ENCODE data around the gene CFD. TPM values are rescaled to one million over a fixed set of nuclear protein-coding genes. Genes with fewer than 3 reads are reported as not detected.
"Not testable (repeated sequence)": the region's sequence is repeated elsewhere in the genome, so short reads cannot be mapped to it uniquely, and the experiment has no call there.

CFD gene
- total RNA-seq, 1 donor from 2014 or later, result 1.1 TPM

DNA sequence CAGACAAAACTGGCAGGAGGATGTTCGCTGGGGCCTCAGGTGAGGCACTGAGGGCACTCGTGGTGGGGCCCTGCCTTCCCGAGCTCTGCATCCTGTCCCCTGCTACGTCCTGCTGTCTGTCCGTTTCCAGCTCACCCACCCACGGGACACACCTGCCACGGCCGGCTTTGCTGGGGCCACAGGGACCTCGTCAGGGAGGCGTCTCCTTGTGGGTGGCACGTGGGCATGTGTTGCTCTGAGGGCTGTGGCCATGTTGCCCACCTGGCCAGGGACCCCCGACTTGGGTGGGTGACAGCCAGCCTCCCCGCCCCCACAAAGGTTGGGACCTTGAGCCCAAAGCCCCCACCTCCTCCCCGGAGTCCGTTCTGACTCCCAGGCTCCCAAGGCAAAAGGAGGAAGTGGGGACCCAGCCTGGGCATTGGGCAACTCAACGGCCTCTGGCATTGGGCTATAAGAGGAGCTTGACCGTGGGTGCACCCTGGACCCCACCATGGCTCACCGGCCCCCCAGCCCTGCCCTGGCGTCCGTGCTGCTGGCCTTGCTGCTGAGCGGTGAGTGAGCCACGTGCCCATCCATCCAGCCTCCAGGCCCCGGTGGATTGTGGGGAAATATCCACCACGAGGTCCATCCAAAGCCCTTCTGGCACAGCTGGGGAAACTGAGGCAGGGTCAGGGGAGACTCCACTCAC lies 18.8 kb upstream of the CFD start, which contains the start of gene PRTN3:
Gene PRTN3 (plus strand): TSS at position 481 of the 688 bp plus-strand sequence. CDS start 10 bp downstream, at position 491.
- Mint-ChIP-seq H3K27ac (peak within 1 kb of the TSS; percentile 34), H3K9me3 (ENCODE audit: low read depth) (no peaks in the 10 kb centered on the region), H3K36me3 (ENCODE audit: insufficient read depth) (peaks cover 2% of the 10 kb centered on the region), H3K4me1 (ENCODE audit: low read depth) (no peaks in the 10 kb centered on the region), H3K27me3 (peaks cover 31% of the 10 kb centered on the region), H3K4me3 (ENCODE audit: low read depth) (no peak within 1 kb of the TSS)
- no peak for DNase-seq (ENCODE audit: low spot score, unreplicated experiment)
- TF ChIP-seq CTCF (IDR thresholded peaks at IDR 0.05; ENCODE audit: unreplicated experiment), result no peak

DNA sequence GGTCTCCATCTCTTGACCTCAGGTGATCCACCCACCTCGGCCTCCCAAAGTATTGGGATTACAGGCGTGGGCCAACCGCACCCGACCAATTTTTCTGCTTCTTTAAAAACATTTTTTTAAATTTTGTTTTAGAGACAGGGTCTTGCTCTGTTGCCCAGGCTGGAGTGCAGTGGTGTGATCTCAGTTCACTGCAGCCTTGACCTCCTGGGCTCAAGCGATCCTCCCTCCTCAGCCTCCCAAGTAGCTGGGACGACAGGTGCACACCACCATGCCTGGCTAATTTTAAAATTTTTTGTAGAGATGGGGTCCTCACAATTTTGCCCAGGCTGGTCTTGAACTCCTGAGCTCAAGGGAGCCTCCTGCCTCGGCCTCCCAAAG lies 16.7 kb upstream of the CFD start:
- H3K9me3 Mint-ChIP-seq (ENCODE audit: low read depth); H3K36me3 Mint-ChIP-seq (ENCODE audit: insufficient read depth); H3K27ac Mint-ChIP-seq; H3K4me1 Mint-ChIP-seq (ENCODE audit: low read depth); DNase-seq (ENCODE audit: low spot score, unreplicated experiment); H3K4me3 Mint-ChIP-seq (ENCODE audit: low read depth): not testable (repeated sequence)
- H3K27me3 Mint-ChIP-seq, result peaks cover 40% of the 10 kb centered on the region

- Mint-ChIP-seq H3K9me3 (ENCODE audit: low read depth) (no peaks in the 10 kb centered on the region), H3K27ac (no peak overlapping the region), H3K27me3 (peaks cover 41% of the 10 kb centered on the region), H3K36me3 (ENCODE audit: insufficient read depth) (peaks cover 2% of the 10 kb centered on the region), H3K4me1 (ENCODE audit: low read depth) (no peaks in the 10 kb centered on the region), H3K4me3 (ENCODE audit: low read depth) (no peak overlapping the region)
- DNase-seq (ENCODE audit: low spot score, unreplicated experiment), result no peak
- TF ChIP-seq CTCF (IDR thresholded peaks at IDR 0.05; ENCODE audit: unreplicated experiment), result peak; percentile 28
These were observed 16.2 kb upstream of the CFD start for GRCh38 chr19:843180-843835.

GRCh38 chr19:843836-844545 lies 15.5 kb upstream of the CFD start:
- peaks cover 2% of the 10 kb centered on the region for H3K36me3 Mint-ChIP-seq (ENCODE audit: insufficient read depth)
- no peak overlapping the region for H3K27ac Mint-ChIP-seq
- no peak for DNase-seq (ENCODE audit: low spot score, unreplicated experiment)
- no peaks in the 10 kb centered on the region for H3K9me3 Mint-ChIP-seq (ENCODE audit: low read depth)
- no peaks in the 10 kb centered on the region for H3K4me1 Mint-ChIP-seq (ENCODE audit: low read depth)
- peaks cover 41% of the 10 kb centered on the region for H3K27me3 Mint-ChIP-seq
- TF ChIP-seq CTCF (IDR thresholded peaks at IDR 0.05; ENCODE audit: unreplicated experiment), result no peak
- H3K4me3 Mint-ChIP-seq (ENCODE audit: low read depth), result no peak overlapping the region

- no peaks in the 10 kb centered on the region for H3K9me3 Mint-ChIP-seq (ENCODE audit: low read depth)
- no peak overlapping the region for H3K4me3 Mint-ChIP-seq (ENCODE audit: low read depth)
- H3K4me1 Mint-ChIP-seq (ENCODE audit: low read depth), result no peaks in the 10 kb centered on the region
- no peak for DNase-seq (ENCODE audit: low spot score, unreplicated experiment)
- no peak for TF ChIP-seq CTCF (IDR thresholded peaks at IDR 0.05; ENCODE audit: unreplicated experiment)
- no peak overlapping the region for H3K27ac Mint-ChIP-seq
- H3K36me3 Mint-ChIP-seq (ENCODE audit: insufficient read depth), result peaks cover 2% of the 10 kb centered on the region
- H3K27me3 Mint-ChIP-seq, result peaks cover 39% of the 10 kb centered on the region
These were observed 14.9 kb upstream of the CFD start for GRCh38 chr19:844546-844971.

All from progenitor cell of endocrine pancreas (in vitro differentiated cells).